Activated CD4-positive, CD25-positive, alpha-beta regulatory T cell treated with anti-CD3 and anti-CD28 coated beads, Interleukin-2, amount 50 U/mL, for 16 hours (primary cell): ENCODE results near the gene PSMD12.
"Not testable (repeated sequence)": the region's sequence is repeated elsewhere in the genome, so short reads cannot be mapped to it uniquely, and the experiment has no call there.

ENCODE experiments used
- DNase-seq: peaks from one replicate; pipeline ENCODE4 v3.0.0-alpha.2; 2020; ENCODE audit warnings: low read depth, low spot score

The PSMD12 gene

DNA sequence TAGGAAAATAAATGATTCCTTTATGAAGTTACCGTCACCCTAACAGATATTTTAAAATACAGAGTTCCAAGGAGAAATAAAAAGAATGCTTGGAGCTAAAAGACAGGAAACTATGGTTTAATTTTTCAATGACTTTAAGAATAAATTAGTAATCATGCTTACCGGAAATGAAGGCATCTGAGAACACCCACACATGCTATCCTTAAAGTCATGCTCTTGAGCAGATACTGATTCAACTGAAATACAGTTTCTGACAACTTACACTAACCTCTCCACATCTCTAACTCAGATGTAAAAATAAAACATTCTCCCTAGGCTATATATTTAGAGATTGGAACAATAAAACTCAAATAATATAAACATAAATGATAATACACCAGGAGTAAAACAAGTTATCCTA, 7.8 kb downstream of the PSMD12 start:
- DNase-seq = no peak

- DNase-seq = no peak
These were observed 12.3 kb downstream of the PSMD12 start for GRCh38 chr17:67353929-67354574.

- DNase-seq = no peak
These were observed 13.2 kb downstream of the PSMD12 start for GRCh38 chr17:67353161-67353560.

GRCh38 chr17:67349420-67349819, 17.0 kb downstream of the PSMD12 start:
- DNase-seq = no peak

GRCh38 chr17:67347826-67348225, 18.6 kb downstream of the PSMD12 start:
- DNase-seq = no peak

DNA sequence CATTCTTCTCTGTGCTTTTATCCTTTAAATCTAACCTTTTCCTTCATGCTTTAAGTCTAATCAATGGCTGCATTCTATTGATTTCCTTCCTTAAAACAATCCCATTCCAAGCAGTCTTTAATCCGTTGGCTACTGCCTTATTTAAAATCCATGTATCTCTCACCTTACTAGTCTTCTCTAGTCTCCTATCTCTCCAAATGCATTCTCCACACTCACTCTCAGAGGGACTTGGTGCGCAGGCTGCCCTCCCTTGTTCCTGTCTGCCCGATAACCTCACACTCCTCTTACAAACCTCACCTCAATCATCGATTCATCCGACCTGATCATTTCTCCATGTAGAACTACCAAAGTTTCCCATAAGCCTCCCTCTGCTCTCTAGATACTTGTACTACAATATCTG, 23.1 kb downstream of the PSMD12 start:
- no peak for DNase-seq

DNA sequence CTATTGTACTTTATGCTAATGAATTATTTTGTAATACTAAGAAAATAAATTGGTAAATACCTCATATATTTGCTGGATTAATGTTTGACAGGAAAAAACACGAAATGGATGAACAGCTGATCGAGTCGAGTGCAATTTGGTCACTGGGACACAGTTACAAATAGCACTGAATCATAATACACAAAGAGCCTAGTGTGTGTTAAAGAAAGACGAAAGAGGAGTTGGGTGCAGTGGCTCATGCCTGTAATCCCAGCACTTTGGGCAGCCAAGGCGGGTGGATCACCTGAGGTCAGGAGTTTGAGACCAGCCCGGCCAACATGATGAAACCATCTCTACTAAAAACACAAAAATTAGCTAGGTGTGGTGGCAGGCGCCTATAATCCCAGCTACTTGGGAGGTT, 28.0 kb downstream of the PSMD12 start:
- DNase-seq = not testable (repeated sequence)

GRCh38 chr17:67336859-67337258, 29.5 kb downstream of the PSMD12 start:
- no peak for DNase-seq

GRCh38 chr17:67335245-67335835, 31.0 kb downstream of the PSMD12 start:
- no peak for DNase-seq

GRCh38 chr17:67332162-67332508, 34.2 kb downstream of the PSMD12 start:
- DNase-seq = not testable (repeated sequence)

GRCh38 chr17:67331381-67332161, 34.8 kb downstream of the PSMD12 start:
- DNase-seq = not testable (repeated sequence)

GRCh38 chr17:67328026-67328425, 38.4 kb downstream of the PSMD12 start:
- DNase-seq = no peak

DNA sequence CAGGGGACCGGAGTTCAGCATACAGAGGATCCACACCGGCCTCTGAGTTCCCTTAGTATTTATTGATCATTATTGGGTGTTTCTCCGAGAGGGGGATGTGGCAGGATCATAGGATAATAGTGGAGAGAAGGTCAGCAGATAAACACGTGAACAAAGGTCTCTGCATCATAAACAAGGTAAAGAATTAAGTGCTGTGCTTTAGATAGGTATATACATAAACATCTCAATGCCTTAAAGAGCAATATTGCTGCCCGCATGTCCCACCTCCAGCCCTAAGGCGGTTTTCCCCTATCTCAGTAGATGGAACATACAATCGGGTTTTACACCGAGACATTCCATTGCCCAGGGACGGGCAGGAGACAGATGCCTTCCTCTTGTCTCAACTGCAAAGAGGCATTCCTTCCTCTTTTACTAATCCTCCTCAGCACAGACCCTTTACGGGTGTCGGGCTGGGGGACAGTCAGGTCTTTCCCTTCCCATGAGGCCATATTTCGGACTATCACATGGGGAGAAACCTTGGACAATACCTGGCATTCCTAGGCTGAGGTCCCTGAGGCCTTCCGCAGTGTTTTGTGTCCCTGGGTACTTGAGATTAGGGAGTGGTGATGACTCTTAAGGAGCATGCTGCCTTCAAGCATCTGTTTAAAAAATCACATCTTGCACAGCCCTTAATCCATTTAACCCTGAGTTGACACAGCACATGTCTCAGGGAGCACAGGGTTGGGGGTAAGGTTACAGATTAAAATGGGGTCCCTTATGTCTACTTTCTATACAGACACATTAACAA, 39.2 kb downstream of the PSMD12 start:
- not testable (repeated sequence) for DNase-seq

GRCh38 chr17:67326440-67326839, 39.9 kb downstream of the PSMD12 start:
- no peak for DNase-seq

- no peak for DNase-seq
These were observed 42.0 kb downstream of the PSMD12 start for GRCh38 chr17:67324330-67324729.

DNA sequence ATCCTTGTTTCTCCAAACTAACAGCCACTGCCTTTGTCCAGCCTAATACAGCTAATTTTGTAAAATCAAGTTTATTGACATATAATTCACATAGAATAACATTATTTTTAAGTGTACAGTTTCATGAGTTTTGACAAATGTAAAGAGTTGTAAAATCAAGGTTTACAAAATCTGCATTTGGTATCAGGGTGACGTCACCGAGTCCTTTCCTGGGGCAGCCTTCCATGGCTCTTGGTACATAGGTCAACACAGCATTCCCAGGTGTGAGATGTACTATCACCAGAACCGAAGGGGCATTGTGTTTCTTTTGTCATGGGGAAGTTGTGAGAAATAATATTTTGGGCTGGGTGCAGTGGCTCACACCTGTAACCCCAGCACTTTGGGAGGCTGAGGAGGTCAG, 42.9 kb downstream of the PSMD12 start:
- DNase-seq = no peak

GRCh38 chr17:67322042-67322787, 44.2 kb downstream of the PSMD12 start:
- DNase-seq = no peak

DNA sequence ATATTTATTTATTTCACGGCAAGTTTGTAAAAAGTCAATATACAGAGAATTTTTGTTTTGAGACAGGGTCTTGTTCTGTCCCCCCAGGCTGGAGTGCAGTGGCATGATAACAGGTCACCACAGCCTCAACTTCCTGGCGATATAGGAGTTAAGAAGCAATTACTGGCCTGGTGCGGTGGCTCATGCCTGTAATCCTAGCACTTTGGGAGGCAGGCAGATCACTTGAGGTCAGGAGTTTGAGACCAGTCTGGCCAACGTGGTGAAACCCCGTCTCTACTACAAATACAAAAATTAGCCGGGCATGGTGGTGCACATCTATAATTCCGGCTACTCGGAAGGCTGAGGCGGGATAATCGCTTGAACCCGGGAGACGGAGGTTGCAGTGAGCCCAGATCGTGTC, 44.9 kb downstream of the PSMD12 start:
- not testable (repeated sequence) for DNase-seq

- no peak for DNase-seq
These were observed 49.6 kb downstream of the PSMD12 start for GRCh38 chr17:67316781-67317180.

DNA sequence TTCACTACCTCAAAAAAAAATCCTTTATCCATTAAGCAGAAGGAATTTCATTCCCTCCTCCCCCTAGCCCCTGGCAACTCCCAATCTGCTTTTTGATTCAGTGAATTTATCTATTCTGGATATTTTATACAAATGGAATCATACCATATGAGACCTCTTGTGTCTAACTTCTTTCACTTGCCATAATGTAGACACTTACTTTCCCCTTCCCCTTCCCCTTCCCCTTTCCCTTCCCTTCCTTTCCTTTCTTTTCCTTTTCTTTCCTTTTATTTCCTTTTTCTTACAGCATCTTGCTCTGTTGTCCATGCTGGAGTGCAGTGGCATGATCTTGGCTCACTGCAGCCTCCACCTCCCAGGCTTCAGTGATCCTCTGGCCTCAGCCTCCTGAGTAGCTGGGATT, 50.5 kb downstream of the PSMD12 start:
- no peak for DNase-seq

DNA sequence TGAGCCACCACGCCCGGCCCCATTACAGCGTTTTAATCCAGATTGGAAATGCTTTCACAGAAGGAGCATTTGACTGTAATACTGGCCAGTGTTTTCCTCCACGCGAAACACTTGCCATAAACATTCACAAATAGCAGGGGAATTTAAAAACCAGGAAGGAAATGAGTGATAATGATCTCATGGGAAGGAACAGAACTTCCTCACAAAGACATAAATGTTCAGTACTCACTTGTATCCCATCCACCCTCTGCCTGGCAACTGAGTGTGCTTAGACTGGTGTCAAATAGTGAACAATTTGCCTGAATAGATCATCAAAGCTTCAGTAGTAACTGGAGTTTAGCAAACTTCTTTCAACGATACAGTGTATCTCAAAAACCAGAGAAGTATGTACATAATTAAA, 54.1 kb downstream of the PSMD12 start:
- no peak for DNase-seq
